Kidney glomerular epithelial cell (primary cell): ENCODE results near the gene CRISP2.
A peak's percentile ranks its signal among the peaks of the same experiment; 100 is the strongest.
"Not testable (repeated sequence)": the region's sequence is repeated elsewhere in the genome, so short reads cannot be mapped to it uniquely, and the experiment has no call there.

Source experiments
- DNase-seq: peaks from one replicate; lab custom pipeline; 2025; lab: John Stamatoyannopoulos, UW

CRISP2 gene

GRCh38 chr6:49713346-49713745, at the start of gene CRISP2:
Gene CRISP2 (minus strand): TSS chr6:49713543. CDS start chr6:49709196, 4,347 bp downstream.
- no peak for DNase-seq

- DNase-seq: no peak
Observed at GRCh38 chr6:49744259-49744658, 30.9 kb upstream of the CRISP2 start, which contains the start of gene CRISP3. Gene CRISP3 (minus strand): TSS chr6:49744388. CDS start chr6:49744367, 21 bp downstream.

GRCh38 chr6:49743429-49743828, 30.1 kb upstream of the CRISP2 start:
- DNase-seq: no peak

- no peak for DNase-seq
Observed at GRCh38 chr6:49739423-49739822, 26.1 kb upstream of the CRISP2 start.

GRCh38 chr6:49736017-49736508, 22.7 kb upstream of the CRISP2 start:
- DNase-seq: no peak

GRCh38 chr6:49733680-49734079, 20.3 kb upstream of the CRISP2 start:
- no peak for DNase-seq

GRCh38 chr6:49732781-49733180, 19.4 kb upstream of the CRISP2 start:
- no peak for DNase-seq

- DNase-seq: no peak
Observed at GRCh38 chr6:49730251-49730650, 16.9 kb upstream of the CRISP2 start.

- DNase-seq: not testable (repeated sequence)
Observed at GRCh38 chr6:49723917-49724316, 10.6 kb upstream of the CRISP2 start.

GRCh38 chr6:49721297-49721696, 8.0 kb upstream of the CRISP2 start:
- DNase-seq: no peak

- no peak for DNase-seq
Observed at GRCh38 chr6:49720372-49720771, 7.0 kb upstream of the CRISP2 start.

- no peak for DNase-seq
Observed at GRCh38 chr6:49698478-49698877, 14.9 kb downstream of the CRISP2 start.

- no peak for DNase-seq
Observed at GRCh38 chr6:49693512-49693911, 19.8 kb downstream of the CRISP2 start.

- no peak for DNase-seq
Observed at GRCh38 chr6:49692534-49692933, 20.8 kb downstream of the CRISP2 start.

- peak; percentile 28 for DNase-seq
Observed at GRCh38 chr6:49676671-49677281, 36.6 kb downstream of the CRISP2 start.

- no peak for DNase-seq
Observed at GRCh38 chr6:49675816-49676215, 37.5 kb downstream of the CRISP2 start.

- DNase-seq: no peak
Observed at GRCh38 chr6:49668083-49668511, 45.2 kb downstream of the CRISP2 start.

GRCh38 chr6:49666930-49667757, 46.2 kb downstream of the CRISP2 start:
- DNase-seq: no peak

GRCh38 chr6:49666480-49666879, 46.9 kb downstream of the CRISP2 start:
- no peak for DNase-seq

GRCh38 chr6:49664817-49665216, 48.5 kb downstream of the CRISP2 start:
- DNase-seq: no peak

- DNase-seq: not testable (repeated sequence)
Observed at GRCh38 chr6:49664054-49664453, 49.3 kb downstream of the CRISP2 start.

GRCh38 chr6:49662892-49663261, 50.5 kb downstream of the CRISP2 start:
- DNase-seq: no peak

GRCh38 chr6:49662231-49662891, 51.0 kb downstream of the CRISP2 start:
- no peak for DNase-seq
